Pulmonary artery endothelial cell (primary cell): ENCODE data around the gene DNAJB9. TPM values are rescaled to one million over a fixed set of nuclear protein-coding genes. Genes with fewer than 3 reads are reported as not detected.

Experiments
- DNase-seq: peaks from one replicate; pipeline ENCODE4 v3.0.0-alpha.2; 2011; ENCODE audit warnings: low read depth, low spot score
- total RNA-seq: library from RNA; depleted of rRNA; stranded (reverse); fragments of >200 nt; gene quantifications from 2 replicates; pipeline ENCODE4 v1.2.3, GENCODE V29; 2014

DNAJB9 gene
- total RNA-seq, 1 donor from 2014 or later, result 28.8 TPM

- DNase-seq, result no peak
Observed at GRCh38 chr7:108604307-108605077, 34.8 kb downstream of the DNAJB9 start.

GRCh38 chr7:108605559-108606201 lies 36.0 kb downstream of the DNAJB9 start:
- DNase-seq, result no peak

GRCh38 chr7:108609643-108610042 lies 40.0 kb downstream of the DNAJB9 start:
- no peak for DNase-seq

GRCh38 chr7:108611268-108611667 lies 41.6 kb downstream of the DNAJB9 start:
- no peak for DNase-seq

- DNase-seq, result peak; percentile 1
Observed at GRCh38 chr7:108613147-108613948, 43.7 kb downstream of the DNAJB9 start.

GRCh38 chr7:108613949-108614381 lies 44.3 kb downstream of the DNAJB9 start:
- no peak for DNase-seq

GRCh38 chr7:108614896-108615295 lies 45.2 kb downstream of the DNAJB9 start:
- DNase-seq, result no peak

- no peak for DNase-seq
Observed at GRCh38 chr7:108618056-108618455, 48.4 kb downstream of the DNAJB9 start.

- DNase-seq, result no peak
Observed at GRCh38 chr7:108623220-108623619, 53.5 kb downstream of the DNAJB9 start.

Other genes starting within 250 kb of the DNAJB9 start
- gene NRCAM, start 113.4 kb upstream of the DNAJB9 start, total RNA-seq, result 59.2 and 87.2 TPM in 2 replicates
- gene PNPLA8, start 43.7 kb upstream of the DNAJB9 start, total RNA-seq, result 26.7 and 35.1 TPM in 2 replicates
- gene THAP5, start 168 bp upstream of the DNAJB9 start, total RNA-seq, result 12.8 and 17.7 TPM in 2 replicates